T-helper 2 cell (primary cell): ENCODE data around the gene CORO2B.
"Not testable (repeated sequence)": the region's sequence is repeated elsewhere in the genome, so short reads cannot be mapped to it uniquely, and the experiment has no call there.

Experiments used
- DNase-seq, 5 experiments: peaks; one replicate each; pipeline versions ENCODE4 v3.0.0 to v3.0.0-alpha.2; 2012 to 2022

The CORO2B gene

DNA sequence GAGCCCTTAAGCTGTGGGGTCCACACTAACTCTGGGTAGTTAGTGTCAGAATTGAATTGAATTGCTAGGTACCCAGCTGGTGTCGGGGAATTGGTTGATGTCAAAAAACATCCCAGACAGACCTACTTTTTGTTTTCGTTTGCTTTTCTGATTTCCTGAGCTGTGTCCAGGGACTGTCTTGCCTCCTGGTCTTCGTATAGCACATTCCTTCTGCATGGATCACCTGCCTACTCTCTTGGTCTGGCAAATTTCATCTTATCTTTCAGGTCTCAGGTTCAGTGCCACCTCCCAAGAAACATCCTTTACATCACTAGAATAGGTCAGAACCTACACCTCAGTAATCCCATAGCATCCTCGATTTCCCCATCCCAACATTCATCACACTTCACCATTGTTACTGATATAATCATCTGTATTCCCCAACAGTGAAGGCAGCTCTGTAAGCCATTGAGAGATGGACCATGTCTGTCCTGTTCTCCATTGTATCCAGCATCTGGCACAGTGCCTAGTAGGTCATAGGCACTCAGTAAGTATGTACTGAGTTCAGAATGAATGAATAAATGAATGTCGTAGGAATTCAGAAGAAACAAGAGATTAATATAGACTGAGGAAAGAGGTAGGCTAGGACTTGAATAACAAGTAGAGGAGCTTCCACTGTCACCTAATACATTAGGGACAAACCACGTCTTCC is 160.7 kb downstream of the CORO2B start:
- DNase-seq = no peak

DNA sequence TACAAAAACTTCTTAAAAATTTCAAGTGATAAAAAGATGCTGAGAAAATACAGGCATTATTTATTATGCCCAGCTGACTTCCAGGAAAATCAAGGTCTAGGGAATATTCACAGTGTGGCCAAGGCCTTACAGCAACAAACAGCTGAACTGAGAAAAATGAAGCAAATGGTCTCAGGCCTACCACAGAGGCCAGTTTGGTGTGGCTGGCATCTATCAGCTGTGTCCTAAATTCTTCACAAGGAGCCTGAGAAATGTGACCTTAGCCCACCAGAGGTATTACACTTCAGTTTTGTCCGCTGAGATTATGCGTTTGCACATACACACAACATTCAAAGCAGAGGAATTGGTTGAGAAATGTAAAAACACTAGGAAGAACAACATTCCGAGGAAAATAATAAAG is 164.5 kb downstream of the CORO2B start:
- DNase-seq = no peak

DNA sequence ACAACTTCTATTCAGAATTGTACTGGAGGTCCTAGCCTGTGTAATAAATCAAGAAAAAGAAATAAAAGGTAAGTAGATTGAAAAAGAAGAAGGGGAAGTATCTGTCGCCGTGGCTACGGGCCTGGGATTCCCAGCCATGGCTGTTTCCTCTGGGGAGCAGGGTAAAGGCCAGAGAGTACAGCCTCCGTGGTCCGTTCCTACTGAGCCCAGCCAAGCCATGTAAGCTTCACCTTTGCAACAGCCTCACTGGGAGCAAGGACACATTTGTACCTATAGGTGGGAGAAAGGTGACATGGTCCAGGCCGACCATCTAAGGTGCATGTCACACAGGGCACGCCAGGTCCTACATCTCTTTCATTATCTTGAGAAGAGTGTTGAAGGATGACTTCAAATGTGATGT is 170.6 kb downstream of the CORO2B start:
- DNase-seq = no peak

DNA sequence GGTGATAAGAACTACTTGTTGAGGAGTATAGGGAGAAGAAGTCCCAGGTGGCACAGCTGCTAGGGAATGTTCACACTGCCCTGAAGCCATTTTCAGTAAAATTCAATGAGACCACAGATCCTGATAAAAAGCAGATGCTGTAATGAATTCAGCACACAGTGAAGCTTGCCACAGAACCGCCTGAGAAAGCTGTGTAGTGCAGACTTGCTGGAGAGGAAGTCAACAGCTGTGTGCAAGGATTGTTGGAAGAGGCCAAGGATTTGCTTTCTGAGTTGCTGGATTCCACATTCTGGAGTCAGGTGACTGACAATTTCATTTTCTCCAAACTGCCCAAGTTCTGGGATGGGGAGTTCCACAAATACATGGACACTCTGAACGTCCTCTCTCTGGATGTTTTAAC is 171.0 kb downstream of the CORO2B start:
- DNase-seq = no peak

DNA sequence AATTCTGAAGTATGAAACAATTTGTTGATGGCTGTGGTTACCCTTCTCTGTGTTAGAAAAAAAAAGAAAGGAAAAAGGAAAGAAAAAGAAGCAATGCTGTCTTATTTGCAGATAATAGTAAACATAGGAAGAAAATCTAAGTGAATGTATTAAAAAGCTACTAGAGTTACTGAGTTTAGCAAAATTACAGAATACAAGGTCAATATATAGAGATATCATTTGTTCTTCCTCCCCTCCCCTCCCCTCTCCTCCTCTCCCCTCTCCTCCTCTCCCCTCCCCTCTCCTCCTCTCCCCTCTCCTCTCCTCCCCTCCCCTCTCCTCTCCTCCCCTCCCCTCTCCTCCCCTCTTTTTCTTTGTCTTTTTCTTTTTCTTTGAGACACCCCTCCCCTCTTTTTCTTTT is 172.8 kb downstream of the CORO2B start:
- no peak for DNase-seq

DNA sequence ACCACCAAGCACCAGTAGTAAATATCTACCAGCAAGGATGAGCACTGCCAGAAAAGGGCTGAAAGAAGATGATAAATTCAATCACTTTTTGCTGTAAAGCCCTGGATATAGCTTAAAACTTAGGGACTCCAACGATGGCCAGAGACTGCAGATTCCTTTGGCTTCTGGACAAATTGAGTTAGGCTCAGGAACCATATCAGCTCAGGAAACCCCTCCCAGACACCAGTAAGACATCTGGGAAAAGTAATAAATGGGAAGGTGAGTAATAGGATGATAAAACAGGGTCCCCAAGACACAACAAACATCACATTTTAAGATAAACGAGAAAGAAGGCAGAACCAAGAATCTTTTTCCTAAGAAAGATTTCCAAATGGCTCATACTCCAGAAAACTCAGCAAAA is 176.9 kb downstream of the CORO2B start:
- no peak for DNase-seq

DNA sequence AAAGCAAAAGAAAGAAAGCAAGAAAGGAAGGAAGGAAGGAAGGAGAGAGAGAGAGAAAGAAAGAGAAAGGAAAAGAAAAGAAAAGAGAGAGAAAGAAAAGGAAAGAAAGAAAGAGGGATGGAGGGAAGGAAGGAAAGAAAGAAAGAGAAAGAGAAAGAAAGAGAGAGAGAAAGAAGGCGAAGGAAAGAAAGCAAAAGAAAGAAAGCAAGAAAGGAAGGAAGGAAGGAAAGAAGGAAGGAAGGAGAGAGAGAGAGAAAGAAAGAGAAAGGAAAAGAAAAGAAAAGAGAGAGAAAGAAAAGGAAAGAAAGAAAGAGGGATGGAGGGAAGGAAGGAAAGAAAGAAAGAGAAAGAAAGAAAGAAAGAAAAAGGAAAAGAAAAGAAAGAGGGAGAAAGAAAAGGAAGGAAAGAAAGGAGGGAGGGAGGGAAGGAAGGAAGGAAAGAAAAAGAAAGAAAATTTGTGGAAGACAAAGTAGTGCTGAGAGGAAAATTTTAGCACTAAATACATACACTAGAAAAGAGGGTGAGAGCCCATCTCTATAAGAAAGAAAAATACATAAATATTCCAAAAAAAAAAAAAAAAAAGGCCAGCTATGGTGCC is 181.3 kb downstream of the CORO2B start:
- DNase-seq = not testable (repeated sequence)

DNA sequence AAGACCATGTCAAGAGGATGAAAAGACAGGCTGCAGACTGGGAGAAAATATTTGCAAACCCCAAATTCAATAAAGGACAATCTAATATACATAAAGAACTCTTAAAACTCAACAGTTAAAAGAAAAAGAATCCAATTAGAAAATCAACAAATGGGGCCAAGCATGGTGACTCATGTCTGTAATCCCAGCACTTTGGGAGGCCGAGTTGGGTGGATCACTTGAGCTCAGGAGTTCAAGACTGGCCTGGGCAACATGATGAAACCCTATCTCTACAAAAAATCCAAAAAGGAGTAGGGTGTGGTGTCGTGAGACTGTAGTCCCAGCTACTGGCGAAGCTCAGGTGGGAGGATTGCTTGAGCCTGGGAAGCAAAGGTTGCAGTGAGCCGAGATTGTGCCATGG is 184.3 kb downstream of the CORO2B start:
- no peak for DNase-seq

DNA sequence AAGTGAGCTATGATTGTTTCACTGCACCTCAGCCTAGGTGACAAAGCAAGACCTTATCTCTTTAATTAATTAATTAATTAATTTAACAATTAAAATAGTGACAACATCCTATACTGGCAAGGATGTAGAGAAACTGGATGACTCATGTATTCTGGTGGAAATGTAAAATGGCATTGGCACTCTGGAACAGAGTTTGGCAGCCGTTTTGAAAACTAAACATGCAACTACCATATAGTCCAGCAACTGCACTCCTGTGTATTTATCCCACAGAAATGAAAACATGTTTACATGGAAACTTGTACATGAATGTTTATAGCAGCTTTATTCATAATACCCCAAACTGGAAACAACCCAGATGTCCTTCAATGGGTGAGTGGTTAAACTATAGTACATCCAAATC is 185.3 kb downstream of the CORO2B start:
- no peak for DNase-seq

DNA sequence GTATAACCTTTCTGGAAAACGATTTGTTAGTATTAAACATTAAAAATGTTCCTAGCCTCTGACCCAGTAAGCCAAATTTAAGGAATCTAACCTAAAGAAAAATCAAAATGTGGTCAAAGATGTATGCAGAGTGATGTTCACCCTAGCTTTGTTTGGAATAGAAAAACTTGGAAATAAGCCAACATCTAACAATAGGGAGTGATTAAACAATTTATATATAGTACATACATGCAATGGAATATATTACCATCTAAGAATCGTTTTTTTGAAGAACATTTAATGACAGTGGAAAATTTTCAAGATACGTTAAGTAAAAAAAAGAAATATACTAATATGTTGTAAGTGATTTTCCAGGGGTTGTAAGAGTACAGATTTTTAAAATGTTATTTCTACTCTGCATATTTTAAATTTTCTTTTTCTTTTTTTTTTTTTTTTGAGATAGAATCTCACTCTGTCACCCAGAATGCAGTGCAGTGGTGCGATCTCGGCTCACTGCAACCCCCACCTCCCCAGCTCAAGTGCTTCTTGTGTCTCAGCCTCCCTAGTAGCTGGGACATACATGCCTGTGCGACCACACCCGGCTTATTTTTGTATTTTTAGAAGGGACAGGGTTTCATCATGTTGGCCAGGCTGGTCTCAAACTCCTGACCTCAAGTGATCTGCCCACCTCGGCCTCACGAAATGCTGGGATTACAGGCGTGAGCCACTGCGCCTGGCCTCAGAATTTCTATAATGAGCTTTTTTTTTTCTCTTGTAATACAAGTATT is 187.0 kb downstream of the CORO2B start:
- DNase-seq = no peak

DNA sequence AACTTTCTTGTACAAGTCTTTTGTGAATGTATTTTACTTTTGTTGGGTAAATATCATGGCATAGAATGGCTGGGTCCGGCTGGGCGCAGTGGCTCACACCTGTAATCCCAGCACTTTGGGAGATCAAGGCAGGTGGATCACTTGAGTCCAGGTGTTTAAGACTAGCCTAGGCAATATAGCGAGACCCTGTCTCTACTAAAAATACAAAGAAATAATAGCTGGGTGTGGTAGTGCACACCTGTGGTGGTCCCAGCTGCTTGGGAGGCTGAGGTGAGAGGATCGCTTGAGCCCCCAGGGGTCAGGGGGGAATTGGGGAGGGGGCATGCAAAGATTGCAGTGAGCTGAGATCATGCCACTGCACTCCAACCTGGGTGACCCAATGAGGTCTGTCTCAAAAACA is 189.0 kb downstream of the CORO2B start:
- no peak for DNase-seq

DNA sequence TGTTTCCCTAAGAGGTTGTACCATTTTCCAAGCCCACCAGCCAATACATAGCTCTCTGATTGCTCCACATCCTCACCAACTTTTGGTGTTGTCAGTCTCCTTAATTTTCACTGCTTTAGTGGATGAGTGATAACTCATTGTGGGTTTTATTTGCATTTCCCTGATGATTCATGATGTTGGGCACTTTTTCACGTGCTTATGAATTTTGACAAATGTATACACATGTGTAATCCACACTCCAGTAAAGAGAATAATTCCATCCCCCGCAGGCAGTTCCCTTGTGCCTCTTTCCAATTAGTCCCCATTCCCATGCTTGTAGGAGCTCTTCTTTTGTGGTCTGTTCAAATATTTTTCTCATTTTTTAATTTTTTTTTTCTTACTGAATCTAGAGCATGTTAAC is 189.5 kb downstream of the CORO2B start:
- DNase-seq = no peak

DNA sequence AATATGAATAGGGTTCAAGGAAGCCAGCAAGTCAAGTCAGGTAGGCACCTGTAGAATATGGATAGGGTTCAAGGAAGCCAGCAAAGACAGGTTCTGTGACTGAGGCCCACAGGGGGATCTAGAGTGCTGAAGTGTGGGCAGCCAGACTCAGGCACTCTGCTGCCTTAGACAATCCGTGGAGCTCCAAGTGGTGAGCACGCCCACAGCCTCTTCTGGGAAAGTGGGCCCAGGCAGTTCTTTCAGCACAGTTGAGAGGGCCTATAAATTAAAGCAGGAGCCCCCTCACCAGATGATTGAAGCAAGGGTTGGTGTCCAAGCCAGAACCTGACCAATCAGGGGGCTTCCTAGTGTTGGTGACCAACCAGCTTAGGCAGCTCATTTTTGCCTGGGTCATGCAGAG is 190.9 kb downstream of the CORO2B start:
- DNase-seq = no peak

DNA sequence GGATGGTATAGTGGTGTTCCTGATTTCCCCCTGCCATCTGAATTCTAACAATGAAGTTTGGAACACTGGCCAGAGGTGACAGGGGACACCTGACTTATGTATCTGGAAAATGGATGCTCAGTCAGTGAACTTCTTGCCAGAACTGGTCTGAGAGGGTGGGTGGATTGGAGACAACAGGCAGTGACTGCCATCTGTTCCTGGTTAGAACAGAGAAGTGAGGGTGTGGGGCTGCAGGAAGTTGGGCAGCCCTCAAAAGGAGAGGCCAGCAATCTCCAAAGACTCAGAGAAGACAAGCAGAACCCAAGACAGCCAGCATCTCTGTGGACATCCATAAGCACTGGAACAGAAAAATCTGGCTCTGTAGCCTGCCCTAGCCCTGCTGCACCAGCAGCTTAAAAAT is 191.4 kb downstream of the CORO2B start:
- DNase-seq = no peak

DNA sequence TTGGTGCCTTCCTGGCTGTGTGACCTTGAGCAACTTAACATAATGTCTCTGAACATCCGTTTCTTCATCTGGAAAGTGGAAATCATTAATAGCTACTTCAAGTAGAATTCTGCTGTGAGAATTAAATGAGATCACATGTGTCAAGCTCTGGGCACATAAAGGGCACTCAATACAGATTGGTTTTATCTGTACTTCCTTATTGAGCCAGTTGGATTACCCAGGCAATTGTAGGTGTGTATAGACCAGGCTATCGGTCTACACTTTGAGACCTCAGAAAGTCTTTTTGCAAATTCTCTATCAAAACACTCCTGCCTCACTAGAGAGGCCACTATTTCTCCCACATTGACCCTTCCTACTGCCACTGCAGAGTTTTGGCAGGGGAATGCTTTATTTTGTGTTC is 194.2 kb downstream of the CORO2B start:
- no peak for DNase-seq

DNA sequence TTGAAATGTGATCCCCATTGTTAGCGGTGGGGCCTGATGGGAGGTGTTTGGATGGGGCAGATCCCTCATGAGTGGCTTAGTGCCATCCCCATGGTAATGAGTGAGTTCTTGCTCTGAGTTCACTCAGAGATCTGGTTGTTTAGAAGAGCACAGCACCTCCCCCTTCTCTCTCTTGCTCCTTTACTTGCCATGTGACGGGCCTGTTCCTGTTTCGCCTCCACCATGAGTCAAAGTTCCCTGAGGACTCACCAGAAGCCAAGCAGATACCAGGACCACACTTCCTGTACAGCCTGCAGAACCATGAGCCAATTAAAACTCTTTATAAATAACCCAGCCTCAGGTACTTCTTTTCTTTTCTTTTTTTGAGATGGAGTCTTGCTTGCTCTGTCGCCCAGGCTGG is 195.3 kb downstream of the CORO2B start:
- no peak for DNase-seq

DNA sequence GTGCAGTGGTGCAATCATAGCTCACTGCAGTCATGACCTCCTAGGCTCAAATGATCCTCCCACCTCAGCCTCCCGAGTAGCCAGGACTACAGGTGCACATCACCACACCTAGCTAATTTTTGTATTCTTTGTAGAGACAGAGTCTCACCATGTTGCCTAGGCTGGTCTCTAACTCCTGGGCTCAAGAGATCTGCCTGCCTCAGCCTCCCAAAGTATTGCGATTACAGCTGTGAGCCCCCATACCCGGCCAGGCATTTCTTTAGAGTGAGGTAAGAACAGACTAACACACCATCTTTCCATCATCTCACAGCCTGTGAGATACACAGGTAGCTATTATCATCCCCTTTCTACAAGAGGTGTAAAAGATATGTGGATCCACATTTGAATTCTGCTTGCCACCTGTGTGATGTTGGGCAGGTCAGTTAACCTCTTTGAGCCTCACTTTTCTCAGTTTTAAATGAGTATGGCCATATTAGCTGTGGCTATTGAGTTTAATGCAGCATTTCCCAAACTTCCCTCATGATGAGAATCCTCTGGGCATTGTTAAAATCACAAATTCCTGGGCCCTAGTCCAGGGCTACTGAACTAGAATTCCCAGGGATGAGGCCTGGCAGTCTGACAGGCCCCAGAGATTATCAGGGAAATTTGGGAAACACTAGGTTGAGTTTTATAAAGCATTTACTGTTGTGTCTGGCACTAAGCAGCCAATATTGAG is 195.9 kb downstream of the CORO2B start:
- DNase-seq = no peak

DNA sequence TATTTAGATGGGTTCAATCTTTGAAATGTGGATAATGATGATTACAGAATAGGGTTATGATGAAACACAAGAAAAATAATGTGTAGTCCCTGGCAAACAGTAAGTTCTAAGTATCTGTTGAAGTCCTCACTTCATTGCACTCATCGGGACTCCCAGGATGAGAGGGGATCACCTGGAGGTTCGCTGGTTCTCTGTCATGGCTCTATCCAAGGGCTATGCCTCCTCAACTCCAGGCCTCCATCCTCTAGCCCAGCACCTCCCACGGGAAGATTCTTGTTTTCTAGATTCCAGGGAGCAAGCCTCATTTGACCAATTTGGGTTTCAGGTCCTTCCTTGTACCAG is 196.4 kb downstream of the CORO2B start:
- no peak for DNase-seq

DNA sequence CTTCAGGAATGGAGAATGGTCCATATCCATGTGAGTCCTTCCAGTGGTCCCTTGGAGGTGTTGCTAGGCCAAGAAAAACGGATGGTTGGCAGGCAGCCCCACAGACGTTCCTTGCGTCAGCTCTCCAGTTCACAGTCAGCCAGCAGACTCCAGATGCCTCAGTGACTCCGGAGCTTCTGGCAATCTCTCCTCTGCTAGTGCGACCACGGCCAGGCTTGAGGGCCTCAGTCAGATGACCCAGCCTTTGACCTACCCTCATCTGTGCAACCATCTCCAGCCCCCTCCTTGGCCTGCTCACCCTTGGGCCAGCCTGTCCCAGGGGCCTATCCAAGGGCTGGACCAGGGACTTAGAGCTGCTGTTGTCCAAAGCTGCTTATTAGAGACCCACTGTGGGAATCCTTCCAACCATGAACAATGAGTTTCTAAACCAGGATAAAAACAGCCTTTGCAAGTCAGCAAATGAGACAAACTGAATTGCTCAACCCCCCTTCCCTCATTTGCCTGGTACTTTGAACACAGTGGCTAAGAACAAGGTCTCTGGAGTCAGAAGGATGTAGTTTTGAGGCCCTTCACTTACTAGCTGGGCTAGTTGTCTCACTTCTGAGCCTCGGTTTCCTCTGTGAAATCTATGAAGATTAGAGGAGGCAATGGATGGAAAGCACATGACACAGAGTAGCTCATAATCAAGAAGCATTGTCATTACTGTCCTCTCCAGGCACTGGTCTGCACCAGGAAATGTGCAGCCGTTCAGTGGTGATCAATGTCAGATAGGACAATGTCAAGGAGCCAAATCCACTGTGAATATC is 197.1 kb downstream of the CORO2B start:
- no peak for DNase-seq

DNA sequence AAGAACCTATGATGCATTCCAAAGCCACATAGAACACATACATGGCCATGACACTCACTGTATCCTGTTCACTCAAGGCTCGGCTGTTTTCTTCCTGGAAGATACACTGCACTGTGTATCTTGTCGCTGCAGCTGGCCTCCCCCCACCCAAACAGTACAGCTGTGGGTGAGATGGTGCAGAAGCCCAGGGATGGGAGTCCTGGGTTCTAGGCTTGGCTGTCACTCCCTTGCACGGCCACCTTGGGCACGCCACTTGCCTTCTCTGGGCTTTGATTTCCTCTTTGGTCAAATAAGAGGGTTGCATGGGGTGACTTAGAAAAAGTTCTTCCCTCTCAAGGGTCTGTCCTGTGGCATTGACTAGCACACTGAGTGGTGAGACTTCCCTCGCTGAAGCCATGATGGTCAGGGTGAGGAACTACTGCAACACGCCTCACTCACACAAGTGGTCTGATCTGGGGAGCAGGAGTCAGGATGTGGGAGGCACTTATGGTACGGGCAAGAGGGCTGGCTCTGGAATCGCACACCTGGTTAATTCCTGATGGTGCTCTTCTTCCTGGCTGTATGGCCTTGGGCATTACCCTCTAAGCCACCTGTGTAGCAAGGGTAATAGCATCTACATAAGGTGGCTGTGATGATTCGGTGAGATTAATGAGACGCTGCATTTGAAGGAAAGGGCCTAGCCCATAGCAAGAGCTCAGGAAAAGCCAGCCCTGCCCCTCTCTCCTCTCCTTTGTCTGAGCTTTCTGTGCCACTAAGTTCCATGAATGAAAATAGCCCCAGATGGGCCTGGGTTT is 197.9 kb downstream of the CORO2B start:
- DNase-seq = no peak
